H9 (cell line): ENCODE data around the gene KANK2. TPM values are rescaled to one million over a fixed set of nuclear protein-coding genes. Genes with fewer than 3 reads are reported as not detected.

Experiments used
- DNase-seq: peaks from one replicate; pipeline ENCODE4 v3.0.0-alpha.2; 2017
- H2AFZ ChIP-seq: one replicate; pipeline ENCODE4 v1.6.1; 2013; ENCODE audit warnings: mild to moderate bottlenecking, low read length, control low read depth, moderate library complexity
- H2AK5ac ChIP-seq: 2 replicates; pipeline ENCODE4 v1.6.1; 2013; ENCODE audit warnings: low read length, control low read depth, mixed read lengths; ENCODE audit not compliant: insufficient read length
- H2BK120ac ChIP-seq: one replicate; pipeline ENCODE4 v1.6.1; 2013; ENCODE audit warnings: low read depth, mild to moderate bottlenecking, low read length, control low read depth, inconsistent platforms; ENCODE audit not compliant: poor library complexity, severe bottlenecking
- H2BK12ac ChIP-seq: 2 replicates; pipeline ENCODE4 v1.6.1; 2013; ENCODE audit warnings: low read length, control low read depth, mixed read lengths, low read depth; ENCODE audit not compliant: insufficient read length
- H2BK15ac ChIP-seq: 2 replicates; pipeline ENCODE4 v1.6.1; 2013; ENCODE audit warnings: low read depth, low read length, control low read depth
- H2BK20ac ChIP-seq: one replicate; pipeline ENCODE4 v1.6.1; 2013; ENCODE audit warnings: low read depth, mild to moderate bottlenecking, low read length, control low read depth, inconsistent platforms; ENCODE audit not compliant: poor library complexity, severe bottlenecking
- H2BK5ac ChIP-seq: 2 replicates; pipeline ENCODE4 v1.6.1; 2013; ENCODE audit warnings: low read length, control low read depth, mixed read lengths; ENCODE audit not compliant: insufficient read length
- H3K14ac ChIP-seq: 2 replicates; pipeline ENCODE4 v1.6.1; 2013; ENCODE audit warnings: low read length, control low read depth; ENCODE audit not compliant: insufficient read depth
- H3K18ac ChIP-seq: 2 replicates; pipeline ENCODE4 v1.6.1; 2013; ENCODE audit warnings: low read depth, mild to moderate bottlenecking, mixed read lengths, low read length, control low read depth; ENCODE audit not compliant: insufficient read length
- H3K23ac ChIP-seq: 2 replicates; pipeline ENCODE4 v1.6.1; 2013; ENCODE audit warnings: low read length, control low read depth, mixed read lengths, low read depth; ENCODE audit not compliant: insufficient read length
- H3K23me2 ChIP-seq: 2 replicates; pipeline ENCODE4 v1.6.1; 2013; ENCODE audit warnings: low read depth, mild to moderate bottlenecking, mixed read lengths, low read length, control low read depth; ENCODE audit not compliant: insufficient read length, poor library complexity, severe bottlenecking
- H3K27ac ChIP-seq: 2 replicates; pipeline ENCODE4 v1.5.1; 2013; ENCODE audit warnings: low read length, control low read depth, mixed read lengths, low read depth; ENCODE audit not compliant: insufficient read length
- H3K27me3 ChIP-seq: 2 replicates; pipeline ENCODE4 v1.6.1; 2013; ENCODE audit warnings: low read length, control low read depth, inconsistent platforms; ENCODE audit not compliant: insufficient read depth
- H3K4ac ChIP-seq: 2 replicates; pipeline ENCODE4 v1.6.1; 2013; ENCODE audit warnings: low read depth, mild to moderate bottlenecking, control low read depth, inconsistent platforms, low read length, moderate library complexity
- H3K4me1 ChIP-seq: 2 replicates; pipeline ENCODE4 v1.6.1; 2013; ENCODE audit warnings: low read length, control low read depth, inconsistent platforms; ENCODE audit not compliant: insufficient read depth
- H3K4me2 ChIP-seq: 2 replicates; pipeline ENCODE4 v1.6.1; 2013; ENCODE audit warnings: low read length, control low read depth, mixed read lengths; ENCODE audit not compliant: insufficient read length, insufficient read depth
- H3K56ac ChIP-seq: 2 replicates; pipeline ENCODE4 v1.6.1; 2013; ENCODE audit warnings: low read depth, mild to moderate bottlenecking, mixed read lengths, low read length, control low read depth; ENCODE audit not compliant: insufficient read length
- H3K79me1 ChIP-seq: 2 replicates; pipeline ENCODE4 v1.6.1; 2013; ENCODE audit warnings: low read depth, mild to moderate bottlenecking, moderate library complexity, low read length, control low read depth, inconsistent platforms; ENCODE audit not compliant: insufficient read depth, poor library complexity, severe bottlenecking
- H3K79me2 ChIP-seq: 2 replicates; pipeline ENCODE4 v1.6.1; 2013; ENCODE audit warnings: low read length, control low read depth, inconsistent platforms; ENCODE audit not compliant: insufficient read depth
- H3K9ac ChIP-seq: 2 replicates; pipeline ENCODE4 v1.6.1; 2013; ENCODE audit warnings: low read length, control low read depth, mixed read lengths; ENCODE audit not compliant: insufficient read length; ENCODE audit errors: extremely low read depth
- H3K9me3 ChIP-seq: one replicate; pipeline ENCODE4 v1.6.1; 2013; ENCODE audit warnings: low read depth, low read length, inconsistent platforms; ENCODE audit not compliant: control insufficient read depth
- H3T11ph ChIP-seq: one replicate; pipeline ENCODE4 v1.6.1; 2013; ENCODE audit warnings: mild to moderate bottlenecking, low read length, control low read depth, inconsistent platforms
- H4K20me1 ChIP-seq: one replicate; pipeline ENCODE4 v1.6.1; 2013; ENCODE audit not compliant: control insufficient read depth, insufficient read length, insufficient read depth
- H4K5ac ChIP-seq: 2 replicates; pipeline ENCODE4 v1.6.1; 2013; ENCODE audit warnings: low read depth, mild to moderate bottlenecking, mixed read lengths, low read length, control low read depth; ENCODE audit not compliant: insufficient read length
- H4K8ac ChIP-seq: replicated peaks from 2 replicates; pipeline ENCODE4 v1.6.1; 2013; ENCODE audit warnings: low read length, control low read depth, mixed read lengths, low read depth; ENCODE audit not compliant: insufficient read length
- H4K91ac ChIP-seq: 2 replicates; pipeline ENCODE4 v1.6.1; 2013; ENCODE audit warnings: low read depth, mild to moderate bottlenecking, moderate library complexity, mixed read lengths, low read length, control low read depth; ENCODE audit not compliant: insufficient read length
- H3K27ac Mint-ChIP-seq, 3 experiments: 2 replicates in 2 of 3; 3 replicates in 1 of 3; pipeline ENCODE4 v1.8.0; 2020 to 2021; ENCODE audit warnings: mixed read lengths in 3 of 3, mild to moderate bottlenecking in 1 of 3, moderate library complexity in 1 of 3
- H3K27me3 Mint-ChIP-seq: 2 replicates; pipeline ENCODE4 v1.8.0; 2021; ENCODE audit warnings: low read depth, mild to moderate bottlenecking, moderate library complexity, mixed read lengths
- H3K36me3 Mint-ChIP-seq, 3 experiments: 2 replicates in 2 of 3; 3 replicates in 1 of 3; pipeline ENCODE4 v1.8.0; 2020 to 2021; ENCODE audit warnings: low read depth in 3 of 3, mixed read lengths in 3 of 3; ENCODE audit not compliant: insufficient read depth in 1 of 3
- H3K4me1 Mint-ChIP-seq, 2 experiments: 2 replicates each; pipeline ENCODE4 v1.8.0; 2020; ENCODE audit warnings: mixed read lengths in 2 of 2
- H3K4me3 Mint-ChIP-seq, 2 experiments: 2 replicates in 1 of 2; 3 replicates in 1 of 2; pipeline ENCODE4 v1.8.0; 2020 to 2021; ENCODE audit warnings: mild to moderate bottlenecking in 2 of 2, mixed read lengths in 2 of 2, moderate library complexity in 1 of 2
- H3K9me3 Mint-ChIP-seq, 2 experiments: 2 replicates in 1 of 2; 3 replicates in 1 of 2; pipeline ENCODE4 v1.8.0; 2020; ENCODE audit warnings: mild to moderate bottlenecking in 2 of 2, mixed read lengths in 2 of 2, moderate library complexity in 1 of 2
- CTCF ChIP-seq: fragments of 200-600 bp; sonication (generic); conservative IDR thresholded peaks from 3 replicates; pipeline ENCODE4 v1.8.0; 2021; ENCODE audit warnings: antibody characterized with exemption, mild to moderate bottlenecking
- WGBS: extraction: QIAGEN DNeasy Blood & Tissue Kit; methylation state at CpG from one replicate; pipeline ENCODE4 v1.1.7; 2013; ENCODE audit warnings: missing lambda C conversion rate, low lambda C conversion rate, mixed read lengths; ENCODE audit not compliant: insufficient read length; ENCODE audit errors: extremely low coverage; 5-methylcytosine and 5-hydroxymethylcytosine counted together
- total RNA-seq: library from RNA; stranded (reverse); gene quantifications from 2 replicates; pipeline ENCODE4 v1.2.1, GENCODE V29; 2021

Gene KANK2
- total RNA-seq, 1 experiment from 2014 or later = 42.0 TPM

- Histone ChIP-seq H3K9ac (no peak overlapping the region), H3K23ac (no peak overlapping the region), H3K4me2 (no peak overlapping the region), H2BK12ac (no peak overlapping the region), H2AK5ac (no peak overlapping the region), H3K79me2 (no peaks in the 10 kb centered on the region), H3K23me2 (no peaks in the 10 kb centered on the region), H4K8ac (no peak overlapping the region), H3K9me3 (no peaks in the 10 kb centered on the region), H2BK20ac (no peak overlapping the region), H3K18ac (no peak overlapping the region), H2BK120ac (no peak overlapping the region), H3K4me1 (no peaks in the 10 kb centered on the region), H3K27me3 (no peaks in the 10 kb centered on the region), H3K27ac (no peak overlapping the region), H3K56ac (no peak overlapping the region), H3K4ac (no peak overlapping the region), H3T11ph (no peak overlapping the region), H4K20me1 (no peaks in the 10 kb centered on the region), H2AFZ (no peak overlapping the region), H2BK5ac (no peak overlapping the region), H2BK15ac (no peak overlapping the region), H4K91ac (no peak overlapping the region), H3K14ac (no peak overlapping the region), H3K79me1 (no peaks in the 10 kb centered on the region), H4K5ac (no peak overlapping the region)
- Mint-ChIP-seq H3K9me3 (no peaks in the 10 kb centered on the region), H3K27ac (no peak overlapping the region), H3K27me3 (no peaks in the 10 kb centered on the region), H3K4me1 (no peaks in the 10 kb centered on the region), H3K4me3 (no peak overlapping the region), H3K36me3 (peaks cover 22 to 60% (median 55%) of the 10 kb centered on the region in 3 experiments; a peak in 6 of 7 replicates)
- no peak for TF ChIP-seq CTCF
- no peak for DNase-seq
- no CpG with 5 or more reads among the region's 8 CpGs for WGBS
Measured at GRCh38 chr19:11173516-11174155, 23.7 kb downstream of the KANK2 start.
